Measurements from ENCODE around the gene SEMA4C.

GRCh38 chr2:96869822-96870625 lies at the start of gene SEMA4C:
- TF ChIP-seq POLR2AphosphoS5 (IDR thresholded peaks at IDR 0.05; ENCODE audit: borderline replicate concordance, low read depth, low read length) (no peak; the same call in 1 of the 2 replicates), EZH2 (IDR thresholded peaks at IDR 0.05) (no peak)

All from SK-N-MC (cell line).